HG03565 (cell line): ENCODE data around the gene CCDC170.

Source experiments
- ATAC-seq: cut with Tn5 transposase; IDR thresholded peaks from one replicate; pipeline ENCODE4 v1.9.1; 2021; ENCODE audit warnings: mild to moderate bottlenecking, moderate library complexity; ENCODE audit not compliant: unreplicated experiment

The CCDC170 gene

DNA sequence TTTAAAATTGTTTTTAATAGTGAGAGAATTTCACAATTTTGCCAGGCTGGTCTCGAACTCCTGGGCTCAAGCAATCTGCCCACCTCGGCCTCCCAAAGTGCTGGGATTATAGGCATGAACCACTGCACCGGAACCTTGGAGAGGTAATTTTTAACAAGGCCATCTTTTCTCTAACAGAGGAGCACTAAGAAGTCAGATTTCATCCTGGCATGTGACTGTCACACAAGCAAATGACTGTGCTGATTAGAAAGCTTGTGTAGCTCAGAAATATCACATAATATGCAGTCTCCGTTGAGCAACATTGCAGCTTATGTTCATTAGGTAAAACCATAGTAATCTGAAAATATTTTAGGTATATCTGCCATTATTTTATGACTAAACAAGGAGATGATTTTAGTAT lies 156.0 kb downstream of the CCDC170 start:
- no peak for ATAC-seq

DNA sequence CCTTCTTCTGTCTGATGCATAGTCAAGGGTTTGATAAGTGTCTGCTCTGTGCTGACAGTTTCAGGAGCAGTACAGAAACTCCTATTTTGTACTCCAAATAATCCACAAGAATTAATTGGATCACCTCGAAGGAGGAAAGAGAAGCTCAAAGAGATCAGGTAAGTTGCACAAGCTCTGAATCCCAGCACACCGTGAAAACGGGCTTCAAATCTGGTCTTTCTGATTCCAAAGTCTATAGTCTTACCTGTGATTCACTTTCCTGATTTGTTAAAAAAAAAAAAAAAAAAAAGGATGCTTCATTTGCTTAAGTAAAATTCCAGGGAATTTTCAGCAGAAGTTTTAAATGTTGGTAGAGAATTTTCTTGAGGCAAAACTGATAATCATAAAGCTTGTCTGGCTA lies 157.8 kb downstream of the CCDC170 start:
- no peak for ATAC-seq

DNA sequence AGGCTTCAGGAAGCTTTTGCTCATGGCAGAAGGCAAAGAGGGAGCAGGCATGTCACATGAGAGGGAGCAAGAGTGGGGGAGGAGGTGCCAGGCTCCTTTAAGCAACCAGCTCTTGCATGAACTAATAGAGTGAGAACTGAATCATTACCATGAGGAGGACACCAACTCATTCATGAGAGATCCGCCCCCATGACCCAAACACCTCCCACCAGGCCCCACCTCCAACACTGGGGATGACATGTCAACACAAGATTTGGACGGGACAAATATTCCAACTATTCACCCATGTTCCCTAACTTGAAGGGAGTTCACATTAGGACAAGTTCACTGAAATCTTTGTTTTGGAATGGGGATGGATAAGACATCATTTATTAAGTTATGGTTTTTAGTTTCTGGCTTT lies 158.5 kb downstream of the CCDC170 start:
- ATAC-seq, result no peak

DNA sequence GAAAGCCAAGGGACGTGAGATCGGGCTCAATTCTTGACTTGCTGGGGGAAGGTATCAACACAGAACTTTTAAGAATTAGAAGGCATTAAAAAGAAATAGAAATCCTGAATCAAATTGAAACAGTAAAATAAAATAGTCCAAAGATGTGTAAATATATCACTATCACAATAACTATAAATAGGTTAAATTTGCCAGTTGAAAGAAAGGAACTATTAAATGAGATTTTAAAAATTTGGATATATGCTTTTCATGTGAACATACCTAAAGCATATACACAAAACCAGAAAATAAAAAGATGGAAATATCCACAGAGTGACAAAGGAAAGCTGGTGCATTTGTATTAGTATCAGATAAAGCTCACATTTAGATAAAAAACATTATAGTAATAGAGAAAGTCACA lies 161.3 kb downstream of the CCDC170 start:
- no peak for ATAC-seq

DNA sequence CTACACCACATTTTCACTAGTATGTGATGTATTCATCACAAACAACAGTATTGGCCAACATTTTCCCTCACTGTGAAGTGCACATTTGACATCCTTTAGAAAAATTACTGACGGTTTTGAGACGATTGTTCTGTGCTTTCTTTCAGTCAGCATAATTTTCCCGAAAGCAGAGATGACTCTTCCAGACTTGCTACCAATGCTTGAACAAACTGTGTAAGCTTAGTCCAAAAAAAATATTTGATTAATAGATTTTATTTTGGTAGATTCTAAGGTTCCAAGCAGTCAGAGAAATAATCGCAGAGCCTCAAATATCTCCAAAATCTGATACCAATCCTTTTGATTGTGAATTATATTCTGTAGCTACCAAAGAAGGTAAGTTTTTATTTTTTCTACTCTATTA lies 162.6 kb downstream of the CCDC170 start:
- ATAC-seq, result no peak

DNA sequence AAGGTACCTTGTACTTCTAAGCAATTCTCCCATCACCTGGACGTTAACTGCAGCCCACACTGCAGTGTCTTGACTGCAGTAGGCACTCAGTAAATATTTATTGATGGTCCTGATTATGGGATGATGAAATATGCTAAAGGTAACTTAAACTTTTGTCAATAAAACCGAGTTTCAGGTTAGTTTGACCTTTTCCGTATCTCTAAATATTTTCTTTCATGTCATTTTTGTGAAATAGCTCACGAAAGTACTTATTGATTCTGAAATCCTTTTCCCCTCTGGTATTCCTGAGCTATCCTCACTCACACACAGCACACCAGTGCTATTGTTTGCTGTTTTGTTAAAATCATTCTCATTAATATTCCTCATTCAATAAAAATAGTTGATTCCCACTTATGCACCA lies 164.3 kb downstream of the CCDC170 start:
- ATAC-seq, result no peak

DNA sequence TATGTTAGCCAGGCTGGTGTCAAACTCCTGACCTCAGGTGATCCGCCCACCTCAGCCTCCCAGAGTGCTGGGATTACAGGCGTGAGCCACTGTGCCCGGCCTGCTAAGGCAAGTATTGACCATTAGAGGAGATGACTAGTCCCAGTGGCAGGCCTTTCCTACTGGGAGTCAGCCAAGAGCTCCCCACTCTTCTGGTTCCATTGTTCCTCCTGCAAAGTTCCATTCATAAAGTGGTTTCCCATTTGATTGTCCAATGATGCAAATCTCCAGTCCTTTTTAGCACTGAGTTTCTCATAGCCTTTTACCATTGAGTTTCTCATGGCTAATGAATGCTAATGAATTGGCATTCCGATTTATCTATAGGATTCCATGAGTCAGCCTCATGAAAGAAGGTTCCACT lies 165.4 kb downstream of the CCDC170 start:
- ATAC-seq, result no peak

DNA sequence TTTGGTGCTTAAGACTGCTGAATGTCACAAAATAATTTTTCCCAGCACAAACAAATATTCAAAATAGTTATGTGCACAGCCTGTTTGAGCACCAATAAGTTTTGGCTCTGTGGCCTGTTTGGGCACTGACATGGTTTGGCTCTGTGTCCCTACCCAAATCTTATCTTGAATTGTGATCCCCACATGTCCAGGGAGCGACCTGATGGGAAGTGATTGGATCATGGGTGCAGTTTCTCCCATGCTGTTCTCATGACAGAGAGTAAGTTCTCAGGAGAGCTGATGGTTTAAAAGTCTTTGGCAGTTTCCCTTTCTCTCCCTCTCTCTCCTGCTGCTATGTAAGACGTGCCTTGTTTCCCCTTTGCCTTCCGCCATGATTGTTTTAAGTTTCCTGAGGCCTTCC lies 167.7 kb downstream of the CCDC170 start:
- ATAC-seq, result no peak

DNA sequence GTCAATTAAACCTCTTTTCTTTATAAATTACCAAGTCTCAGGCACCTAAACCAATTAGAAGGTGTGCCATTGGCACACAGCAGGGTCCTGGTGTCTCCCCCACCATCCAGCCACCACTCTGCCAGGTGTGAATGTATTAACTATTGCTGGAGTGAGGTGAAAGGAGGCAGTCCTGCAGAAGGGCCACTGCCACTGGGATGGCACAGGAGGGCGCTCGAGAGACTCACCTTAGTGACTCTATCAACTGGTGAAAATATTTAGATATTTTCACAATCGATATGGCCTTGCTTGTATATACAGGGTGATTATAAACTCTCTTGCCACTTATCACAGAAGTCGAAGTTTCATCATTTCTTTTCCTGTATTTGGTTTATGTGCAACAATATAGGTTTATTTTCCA lies 168.1 kb downstream of the CCDC170 start:
- no peak for ATAC-seq

DNA sequence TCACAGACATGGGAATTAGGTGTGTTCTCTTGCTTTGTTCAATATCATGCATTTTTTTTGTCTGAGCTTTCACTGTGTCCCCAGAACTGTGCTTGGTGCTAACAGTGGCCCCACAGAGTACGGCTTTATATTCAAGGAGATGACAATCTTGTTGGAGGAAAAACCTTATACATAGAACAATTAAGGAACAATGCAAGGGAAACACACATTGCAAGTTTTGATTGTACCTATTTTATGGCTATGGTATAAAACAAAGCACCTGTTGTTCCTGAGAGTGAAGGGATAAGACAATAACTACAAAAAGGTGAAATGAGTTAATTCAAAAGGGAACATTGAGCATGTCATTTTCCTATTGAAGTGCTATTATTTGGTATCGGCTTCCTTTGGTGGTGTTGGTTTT lies 169.7 kb downstream of the CCDC170 start:
- no peak for ATAC-seq

DNA sequence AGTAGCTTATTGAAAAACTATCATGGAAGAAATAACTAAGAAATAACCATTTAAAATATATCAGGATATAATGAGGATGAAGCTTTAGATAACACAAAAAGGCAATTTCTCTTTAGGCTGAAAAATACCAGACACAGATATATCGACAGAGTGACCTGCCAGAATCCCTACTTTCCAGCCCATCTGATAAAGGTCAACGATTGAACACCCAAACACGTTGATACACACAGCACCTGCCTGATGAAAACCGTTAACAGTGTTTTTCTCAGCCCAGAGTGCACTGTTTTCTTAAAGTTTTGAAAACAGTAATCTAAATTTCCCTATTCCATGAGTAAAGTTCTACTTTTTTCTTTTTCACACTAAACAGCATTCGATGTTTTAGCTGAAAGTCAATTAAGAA lies 170.6 kb downstream of the CCDC170 start:
- ATAC-seq, result no peak

DNA sequence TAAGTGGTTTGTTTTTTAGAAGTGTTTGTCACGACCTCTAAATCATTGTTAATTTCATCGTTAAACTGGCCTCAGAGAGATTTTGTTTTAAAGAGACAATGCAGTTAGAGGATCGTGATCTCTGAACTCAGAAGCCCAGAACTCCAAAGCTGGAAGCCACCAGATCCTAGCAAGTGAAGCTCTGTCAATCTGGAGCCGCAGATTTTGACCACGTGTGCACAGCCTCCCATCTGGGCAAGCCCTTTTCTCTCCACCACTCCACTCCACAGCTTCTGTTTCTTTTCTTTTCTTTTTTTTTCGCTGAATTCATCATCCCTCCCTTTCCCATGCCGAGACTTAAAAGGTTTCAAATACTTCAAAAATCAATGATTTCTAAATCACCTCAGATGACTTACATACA lies 171.5 kb downstream of the CCDC170 start:
- no peak for ATAC-seq

DNA sequence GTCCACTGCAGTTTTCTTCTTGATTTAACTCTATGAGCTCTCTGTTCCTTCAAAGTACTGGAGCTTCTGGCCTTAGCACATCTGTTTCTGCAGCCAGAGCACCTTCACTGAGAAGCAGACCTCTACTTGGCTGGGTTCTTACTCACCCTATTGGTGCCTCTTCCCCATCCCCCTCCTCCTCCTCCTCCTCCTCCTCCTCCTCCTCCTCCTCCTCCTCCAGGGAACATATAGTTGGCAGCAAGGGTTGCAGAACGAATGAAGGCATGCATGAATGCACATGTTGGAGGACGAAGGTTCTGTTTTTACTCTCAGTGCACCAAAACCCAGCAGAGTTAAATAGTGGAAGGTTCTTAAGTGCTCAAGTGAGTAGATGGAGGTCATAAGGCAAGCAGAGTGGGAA lies 172.7 kb downstream of the CCDC170 start:
- ATAC-seq, result no peak

DNA sequence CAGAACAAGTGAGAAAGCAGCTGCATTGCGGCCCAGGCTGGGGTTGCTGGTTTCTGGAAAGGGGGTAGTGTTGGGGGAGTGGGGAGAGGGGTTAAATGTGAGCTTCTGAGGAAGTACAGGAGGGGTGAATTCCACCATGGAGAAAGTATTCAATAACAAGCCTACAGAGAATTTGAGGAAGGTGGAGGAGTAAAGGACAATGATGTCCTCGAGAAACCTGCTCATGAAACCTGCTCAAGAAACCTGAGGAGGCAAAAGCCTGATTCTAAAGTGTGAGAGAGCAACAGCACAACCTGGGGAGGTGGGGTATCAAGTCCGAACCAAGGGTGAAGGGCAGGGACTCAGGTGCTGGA lies 175.4 kb downstream of the CCDC170 start:
- no peak for ATAC-seq

DNA sequence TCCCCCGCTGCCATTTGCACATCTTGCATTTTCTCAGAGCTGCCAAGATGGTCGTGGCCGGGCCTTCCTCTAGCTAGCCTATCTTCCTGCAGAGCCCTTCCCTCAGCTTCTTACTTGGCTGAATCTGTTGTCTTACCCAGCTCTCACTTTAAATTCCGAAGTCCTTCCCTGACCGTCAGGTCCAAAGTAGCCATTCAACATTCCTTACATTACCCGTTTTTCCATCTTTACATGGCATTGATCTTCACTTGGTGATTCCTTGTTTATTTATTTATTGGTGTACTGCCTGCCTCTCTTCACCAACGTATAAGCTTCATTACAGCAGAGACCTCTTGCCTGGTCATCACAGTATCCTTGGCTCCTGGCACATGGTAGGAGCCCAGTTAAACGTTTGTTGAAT lies 176.3 kb downstream of the CCDC170 start:
- no peak for ATAC-seq
